ENCODE measurements around the gene PEMT.

The PEMT gene

GRCh38 chr17:17570798-17571716 lies 20.5 kb downstream of the PEMT start:
- no peak for DNase-seq (ENCODE audit: low read depth in 3 of 3)

DNA sequence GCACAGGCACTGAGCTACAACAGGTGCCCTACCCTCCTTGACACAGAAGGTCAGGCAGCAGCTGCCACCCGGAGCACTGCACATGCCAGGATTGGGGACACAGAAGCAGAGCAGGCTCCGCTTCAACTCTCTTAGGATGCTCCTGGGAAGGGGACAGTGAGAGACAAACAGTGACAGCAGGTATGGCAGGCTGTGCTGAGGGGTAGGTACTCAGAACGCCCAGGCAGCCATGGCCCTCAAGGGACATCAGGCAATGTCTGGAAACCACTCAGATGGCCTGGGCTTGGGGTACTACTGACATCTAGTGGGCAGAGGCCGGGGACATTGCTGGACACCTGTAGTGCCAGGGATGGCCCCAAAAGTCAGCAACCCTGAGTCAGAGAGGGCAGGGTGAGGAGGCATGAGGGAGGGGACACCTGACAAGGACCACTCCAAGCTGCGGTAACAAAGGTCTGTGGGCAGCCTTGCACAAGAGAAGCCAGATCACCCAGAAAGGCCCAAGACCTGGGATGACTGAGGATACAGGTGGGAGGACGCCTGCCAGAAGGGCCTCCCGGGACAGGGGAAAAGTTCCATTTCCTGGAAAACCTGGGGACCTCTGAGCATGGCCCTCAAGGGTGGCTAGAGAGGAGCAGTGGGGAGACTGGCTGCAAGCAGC lies 21.2 kb downstream of the PEMT start:
- DNase-seq (ENCODE audit: low read depth in 3 of 3), result no peak

GRCh38 chr17:17569691-17570090 lies 21.8 kb downstream of the PEMT start:
- no peak for DNase-seq (ENCODE audit: low read depth in 3 of 3)

- DNase-seq (ENCODE audit: low read depth in 3 of 3), result peak in 2 of 3 experiments; percentile 10 to 65
Measured at GRCh38 chr17:17568772-17569195, 22.7 kb downstream of the PEMT start.

- no peak for DNase-seq (ENCODE audit: low read depth in 3 of 3)
Measured at GRCh38 chr17:17567631-17568030, 23.9 kb downstream of the PEMT start.

DNA sequence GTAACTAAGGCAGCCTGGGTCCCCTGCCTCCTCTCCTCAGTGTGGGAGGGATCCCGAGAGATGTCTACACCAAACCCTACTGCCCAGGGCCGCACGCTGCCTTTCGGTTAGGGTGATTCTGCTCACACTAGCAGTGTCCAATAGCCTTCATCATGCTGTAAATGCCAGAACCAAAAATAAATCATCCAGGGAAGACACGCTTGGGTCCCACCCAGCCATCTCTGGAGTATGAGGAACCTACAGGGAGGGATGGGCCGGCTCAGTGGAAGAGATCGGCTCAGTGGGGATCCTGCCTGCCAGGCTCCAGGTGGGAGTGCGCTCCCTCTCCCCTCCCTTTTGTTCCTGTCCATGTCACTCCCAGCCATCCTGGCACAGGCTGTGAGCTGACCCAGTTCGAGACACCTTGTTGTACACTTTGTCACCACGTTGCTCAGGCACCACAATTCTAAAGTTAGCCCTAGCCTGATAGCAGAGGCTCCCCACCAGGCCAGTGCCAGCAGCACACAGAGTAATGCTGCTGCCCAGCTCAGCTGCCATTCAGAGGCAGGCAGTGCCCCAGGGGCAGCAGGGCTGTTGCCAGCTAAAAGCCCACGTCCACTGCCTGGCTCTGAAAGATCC lies 24.5 kb downstream of the PEMT start:
- no peak for DNase-seq (ENCODE audit: low read depth in 3 of 3)

GRCh38 chr17:17565471-17566339 lies 25.8 kb downstream of the PEMT start:
- DNase-seq (ENCODE audit: low read depth in 3 of 3), result no peak

DNA sequence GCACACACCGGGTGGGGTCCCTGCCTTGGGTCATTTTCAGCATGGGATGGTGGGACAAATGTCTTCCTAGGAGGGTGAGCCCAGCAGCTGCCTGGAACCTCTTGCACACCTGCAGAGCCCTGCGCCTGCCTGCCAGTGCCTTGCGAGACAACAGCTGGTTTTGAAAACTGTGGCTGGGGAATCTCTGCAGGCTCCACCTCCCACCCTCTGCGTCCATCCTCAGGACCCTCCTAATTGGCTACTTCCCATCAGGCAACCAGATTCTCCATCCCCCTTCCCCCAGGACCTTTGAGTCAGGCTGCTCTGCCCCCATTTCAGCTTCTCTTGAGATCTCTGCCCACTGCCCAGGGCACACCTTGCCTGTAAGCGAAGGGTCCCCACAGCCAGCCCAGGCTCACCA lies 26.6 kb downstream of the PEMT start:
- no peak for DNase-seq (ENCODE audit: low read depth in 3 of 3)

DNA sequence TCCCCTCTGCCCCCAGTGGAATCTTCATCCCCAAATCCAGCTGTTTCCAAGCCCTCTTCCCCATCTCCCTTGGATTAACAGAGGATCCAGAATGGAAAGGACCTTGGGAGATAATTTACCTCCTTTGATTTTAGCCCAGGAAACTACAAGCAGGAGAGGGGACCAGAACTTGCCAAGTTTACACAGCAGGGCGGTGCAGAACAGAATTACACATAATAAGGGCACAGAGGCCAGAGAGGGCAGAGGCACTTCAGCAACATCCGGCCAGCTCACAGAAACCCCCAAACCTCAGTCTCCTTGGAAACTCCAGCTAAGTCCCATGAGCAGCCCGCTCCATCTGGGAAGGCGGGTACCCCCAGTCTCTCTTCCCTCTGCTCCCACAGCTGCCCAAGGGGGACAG lies 27.2 kb downstream of the PEMT start:
- no peak for DNase-seq (ENCODE audit: low read depth in 3 of 3)

DNA sequence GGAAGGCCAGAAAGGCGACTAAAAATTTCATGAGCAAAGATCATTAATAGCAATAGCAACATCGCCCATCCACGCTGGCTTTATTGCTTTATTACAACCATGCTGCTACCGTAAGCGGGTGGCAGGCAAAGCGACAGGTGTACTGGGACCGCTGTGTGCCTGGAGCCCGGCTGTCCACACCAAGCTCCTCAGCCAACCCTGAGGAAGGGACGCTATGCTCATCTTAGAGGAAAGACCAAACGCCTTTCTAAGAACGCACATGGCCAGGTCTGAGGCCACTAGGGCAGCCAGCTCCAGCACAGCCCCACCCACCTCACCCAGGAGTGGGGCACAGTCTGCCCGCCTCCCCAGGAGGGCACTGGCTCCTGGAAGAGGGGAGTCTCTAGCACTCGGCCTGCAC lies 28.0 kb downstream of the PEMT start:
- no peak for DNase-seq (ENCODE audit: low read depth in 3 of 3)

DNA sequence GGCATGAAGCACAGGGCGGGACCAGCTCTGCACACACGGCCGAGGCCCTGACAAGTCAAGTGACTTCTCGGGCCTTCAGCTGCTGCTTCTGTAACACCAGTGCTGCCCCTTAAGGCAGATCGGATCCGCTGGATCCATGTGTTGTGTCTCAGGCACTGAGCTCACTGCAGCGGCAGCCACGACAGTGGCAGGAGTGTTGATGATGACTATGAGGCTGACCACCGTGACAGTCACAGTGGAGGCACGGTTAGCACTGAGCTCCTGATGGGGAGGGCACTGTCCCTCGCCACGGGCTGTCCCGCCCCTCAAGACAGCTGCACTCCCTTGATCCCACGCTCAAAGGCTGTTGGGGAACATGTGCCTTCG lies 29.4 kb downstream of the PEMT start:
- no peak for DNase-seq (ENCODE audit: low read depth in 3 of 3)

- no peak for DNase-seq (ENCODE audit: low read depth in 3 of 3)
Measured at GRCh38 chr17:17561408-17562145, 29.9 kb downstream of the PEMT start.

DNA sequence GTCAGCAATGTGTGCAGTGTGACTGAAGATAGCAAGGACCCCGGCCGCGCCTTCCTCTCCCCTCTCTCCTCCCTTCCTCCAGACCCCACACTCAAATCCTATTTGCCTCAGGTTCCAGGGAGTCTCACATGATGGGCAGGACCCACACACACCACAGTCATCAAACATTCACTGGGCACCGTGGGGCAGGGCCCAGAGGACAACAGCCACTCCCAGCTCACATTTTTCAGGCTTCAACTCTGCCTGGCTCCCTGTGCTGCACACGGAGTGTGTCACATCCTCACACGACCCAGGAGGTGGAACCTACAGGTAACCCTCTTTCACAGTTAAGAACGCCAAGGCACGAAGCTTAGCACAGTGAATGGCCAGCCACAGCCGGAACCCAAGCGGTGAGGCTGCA lies 30.5 kb downstream of the PEMT start:
- DNase-seq (ENCODE audit: low read depth in 3 of 3), result no peak

- DNase-seq (ENCODE audit: low read depth in 3 of 3), result no peak
Measured at GRCh38 chr17:17560167-17560566, 31.3 kb downstream of the PEMT start.

GRCh38 chr17:17559164-17559563 lies 32.3 kb downstream of the PEMT start:
- no peak for DNase-seq (ENCODE audit: low read depth in 3 of 3)

DNA sequence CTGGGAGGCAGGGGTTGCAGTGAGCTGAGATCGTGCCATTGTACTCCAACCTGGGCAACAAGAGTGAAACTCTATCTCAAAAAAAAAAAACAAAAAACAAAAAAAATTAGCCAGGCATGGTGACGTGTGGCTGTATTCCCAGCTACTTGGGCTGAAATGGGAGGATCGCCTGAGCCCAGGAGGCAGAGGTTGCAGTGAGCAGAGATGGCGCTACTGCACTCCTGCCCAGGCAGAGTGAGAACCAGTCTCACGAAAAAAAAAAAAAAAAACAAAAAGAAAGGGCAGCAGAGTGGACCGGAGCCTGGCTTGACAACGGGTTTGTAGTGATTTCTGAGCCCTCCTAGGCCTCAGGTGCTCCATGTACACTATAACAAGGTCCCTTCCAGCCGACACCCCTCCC lies 33.1 kb downstream of the PEMT start:
- DNase-seq (ENCODE audit: low read depth in 3 of 3), result no peak

DNA sequence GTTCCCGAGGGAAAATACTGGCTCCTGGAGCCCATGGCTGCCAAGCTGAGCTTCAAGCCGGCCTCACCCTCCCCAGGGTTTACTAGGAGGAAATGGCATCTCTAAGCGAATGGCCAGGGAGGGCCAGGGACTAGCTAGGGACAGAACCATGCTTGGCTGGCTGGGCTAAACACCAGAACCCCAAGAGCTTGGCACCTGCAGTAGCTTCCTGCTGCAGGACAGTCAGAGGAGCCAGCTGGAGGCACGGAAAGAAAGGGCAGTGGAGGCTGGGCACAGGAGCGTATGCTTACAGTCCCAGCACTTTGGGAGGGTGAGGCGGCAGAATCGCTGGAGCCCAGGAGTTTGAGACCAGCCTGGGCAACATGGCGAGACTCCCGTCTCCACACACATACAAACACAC lies 33.7 kb downstream of the PEMT start:
- no peak for DNase-seq (ENCODE audit: low read depth in 3 of 3)

- DNase-seq (ENCODE audit: low read depth in 3 of 3), result no peak
Measured at GRCh38 chr17:17556671-17557070, 34.8 kb downstream of the PEMT start.

DNA sequence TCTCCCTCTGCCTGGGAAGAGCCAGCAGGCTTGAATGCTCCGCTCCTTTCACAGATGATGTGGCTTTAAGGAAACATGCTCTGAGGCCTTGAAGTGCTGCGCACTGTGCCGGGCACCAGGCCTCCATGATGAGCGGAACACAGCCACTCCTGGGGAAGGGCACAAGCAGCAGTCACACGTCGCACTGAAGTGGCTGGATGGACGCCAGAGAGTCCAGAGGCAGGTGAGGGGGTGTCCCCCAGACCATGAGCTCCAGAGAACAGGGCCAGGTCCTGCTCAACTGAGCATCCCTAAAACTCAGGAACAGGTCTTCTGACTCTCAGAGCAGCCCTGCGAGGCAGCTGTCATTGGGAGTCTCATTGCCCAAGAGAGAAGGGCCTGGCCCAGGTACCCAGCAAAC lies 35.6 kb downstream of the PEMT start:
- no peak for DNase-seq (ENCODE audit: low read depth in 3 of 3)

- DNase-seq (ENCODE audit: low read depth in 3 of 3), result no peak
Measured at GRCh38 chr17:17555151-17555550, 36.4 kb downstream of the PEMT start.

DNA sequence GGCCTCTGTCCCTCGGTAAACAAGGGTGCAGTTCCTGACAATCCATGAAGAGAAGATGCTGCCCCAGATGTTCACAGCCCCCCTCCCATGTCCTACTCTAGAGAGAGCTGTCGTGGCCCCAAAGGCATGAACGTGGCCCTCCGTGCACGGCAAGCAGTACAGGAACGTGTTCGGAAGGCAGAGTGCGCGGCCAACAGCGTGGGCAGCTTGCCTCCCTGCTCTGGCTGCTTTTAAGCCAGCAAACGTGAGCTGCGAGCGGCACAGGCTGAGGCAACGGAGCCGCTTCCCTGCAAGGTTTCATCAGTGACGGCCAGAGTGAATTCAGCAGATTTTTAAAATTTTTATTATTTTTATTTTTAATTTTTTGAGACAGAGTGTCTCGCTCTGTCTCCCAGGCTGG lies 37.2 kb downstream of the PEMT start:
- DNase-seq (ENCODE audit: low read depth in 3 of 3), result no peak

All from stimulated activated CD4-positive, alpha-beta T cell treated with anti-CD3 and anti-CD28 coated beads, TNF-alpha, amount 100 ng/mL, for 24 hours (primary cell).